ENCODE results near the gene MRPS23. TPM values are rescaled to one million over a fixed set of nuclear protein-coding genes. Genes with fewer than 3 reads are reported as not detected.

Gene MRPS23
- polyA plus RNA-seq, 4 donors: 15.4 to 49.8 (median 25.8) TPM

- no peak for FAIRE-seq
Observed at GRCh38 chr17:57871155-57871554, 21.3 kb upstream of the MRPS23 start.

GRCh38 chr17:57870283-57870635 lies 20.4 kb upstream of the MRPS23 start:
- Histone ChIP-seq H3K4me1 (ENCODE audit: control insufficient read depth in 3 of 3, insufficient read depth in 2 of 3, low read depth in 1 of 3, low read length in 2 of 3) (peaks cover 0 to 47% (median 21%) of the 10 kb centered on the region in 3 donors), H3K36me3 (ENCODE audit: control insufficient read depth in 3 of 3, insufficient read depth in 2 of 3, low read depth in 1 of 3, low read length in 3 of 3) (peaks cover 0 to 79% (median 0%) of the 10 kb centered on the region in 3 donors), H3K27me3 (ENCODE audit: control insufficient read depth in 3 of 3, insufficient read depth in 3 of 3, low read length in 3 of 3) (no peaks in the 10 kb centered on the region), H3K9me3 (ENCODE audit: control insufficient read depth in 2 of 2, insufficient read depth in 1 of 2, low read depth in 1 of 2, low read length in 1 of 2) (no peaks in the 10 kb centered on the region), H3K4me3 (ENCODE audit: low read depth in 1 of 3, low read length in 3 of 3) (no peak overlapping the region), H3K27ac (ENCODE audit: low read depth in 1 of 3, low read length in 2 of 3) (no peak overlapping the region)
- DNase-seq: no peak
- no peak for FAIRE-seq

More at GRCh38 chr17:57871155-57871554, 21.3 kb upstream of the MRPS23 start:
- H3K4me3 ChIP-seq (ENCODE audit: low read depth in 1 of 3, low read length in 3 of 3): no peak overlapping the region
- H3K27ac ChIP-seq (ENCODE audit: low read depth in 1 of 3, low read length in 2 of 3): no peak overlapping the region
- peaks cover 0 to 56% (median 21%) of the 10 kb centered on the region in 3 donors for H3K4me1 ChIP-seq (ENCODE audit: control insufficient read depth in 3 of 3, insufficient read depth in 2 of 3, low read depth in 1 of 3, low read length in 2 of 3)
- 87 to 95% (median 95%) methylated on average over 7 of the region's 7 CpGs for WGBS, 3 donors
- H3K27me3 ChIP-seq (ENCODE audit: control insufficient read depth in 3 of 3, insufficient read depth in 3 of 3, low read length in 3 of 3): no peaks in the 10 kb centered on the region
- no peak for DNase-seq
- no peaks in the 10 kb centered on the region for H3K9me3 ChIP-seq (ENCODE audit: control insufficient read depth in 2 of 2, insufficient read depth in 1 of 2, low read depth in 1 of 2, low read length in 1 of 2)
- peaks cover 0 to 79% (median 0%) of the 10 kb centered on the region in 3 donors for H3K36me3 ChIP-seq (ENCODE audit: control insufficient read depth in 3 of 3, insufficient read depth in 2 of 3, low read depth in 1 of 3, low read length in 3 of 3)

- DNase-seq: no peak
- Histone ChIP-seq H3K4me1 (ENCODE audit: control insufficient read depth in 3 of 3, insufficient read depth in 2 of 3, low read depth in 1 of 3, low read length in 2 of 3) (peaks cover 0 to 42% (median 21%) of the 10 kb centered on the region in 3 donors), H3K27ac (ENCODE audit: low read depth in 1 of 3, low read length in 2 of 3) (peak overlapping the region in 1 of 3 donors; percentile 68), H3K9me3 (ENCODE audit: control insufficient read depth in 2 of 2, insufficient read depth in 1 of 2, low read depth in 1 of 2, low read length in 1 of 2) (no peaks in the 10 kb centered on the region), H3K36me3 (ENCODE audit: control insufficient read depth in 3 of 3, insufficient read depth in 2 of 3, low read depth in 1 of 3, low read length in 3 of 3) (peaks cover 0 to 83% (median 0%) of the 10 kb centered on the region in 3 donors), H3K27me3 (ENCODE audit: control insufficient read depth in 3 of 3, insufficient read depth in 3 of 3, low read length in 3 of 3) (no peaks in the 10 kb centered on the region), H3K4me3 (ENCODE audit: low read depth in 1 of 3, low read length in 3 of 3) (no peak overlapping the region)
- 73 to 85% (median 80%) methylated on average over 9 of the region's 9 CpGs for WGBS, 3 donors
- no peak for FAIRE-seq
Observed at GRCh38 chr17:57869617-57870282, 19.9 kb upstream of the MRPS23 start.

- Histone ChIP-seq H3K4me1 (ENCODE audit: control insufficient read depth in 3 of 3, insufficient read depth in 2 of 3, low read depth in 1 of 3, low read length in 2 of 3) (peaks cover 0 to 37% (median 15%) of the 10 kb centered on the region in 3 donors), H3K27ac (ENCODE audit: low read depth in 1 of 3, low read length in 2 of 3) (peak overlapping the region in 2 of 3 donors; percentile 58 to 68), H3K4me3 (ENCODE audit: low read depth in 1 of 3, low read length in 3 of 3) (no peak overlapping the region), H3K9me3 (ENCODE audit: control insufficient read depth in 2 of 2, insufficient read depth in 1 of 2, low read depth in 1 of 2, low read length in 1 of 2) (no peaks in the 10 kb centered on the region), H3K27me3 (ENCODE audit: control insufficient read depth in 3 of 3, insufficient read depth in 3 of 3, low read length in 3 of 3) (no peaks in the 10 kb centered on the region), H3K36me3 (ENCODE audit: control insufficient read depth in 3 of 3, insufficient read depth in 2 of 3, low read depth in 1 of 3, low read length in 3 of 3) (peaks cover 0 to 87% (median 0%) of the 10 kb centered on the region in 3 donors)
- 46 to 69% (median 59%) methylated on average over 13 of the region's 13 CpGs for WGBS, 3 donors
- peak; percentile 52 to 68 for DNase-seq
- no peak for FAIRE-seq
Observed at GRCh38 chr17:57868910-57869616, 19.2 kb upstream of the MRPS23 start.

- DNase-seq: peak; percentile 55 to 56
- WGBS, 3 donors: 32 to 44% (median 35%) methylated on average over 21 to 23 of the region's 23 CpGs
- peaks cover 0 to 80% (median 0%) of the 10 kb centered on the region in 3 donors for H3K36me3 ChIP-seq (ENCODE audit: control insufficient read depth in 3 of 3, insufficient read depth in 2 of 3, low read depth in 1 of 3, low read length in 3 of 3)
- no peaks in the 10 kb centered on the region for H3K27me3 ChIP-seq (ENCODE audit: control insufficient read depth in 3 of 3, insufficient read depth in 3 of 3, low read length in 3 of 3)
- peaks cover 0 to 30% (median 13%) of the 10 kb centered on the region in 3 donors for H3K4me1 ChIP-seq (ENCODE audit: control insufficient read depth in 3 of 3, insufficient read depth in 2 of 3, low read depth in 1 of 3, low read length in 2 of 3)
- H3K27ac ChIP-seq (ENCODE audit: low read depth in 1 of 3, low read length in 2 of 3): peak overlapping the region in 2 of 3 donors; percentile 58 to 68
- no peak overlapping the region for H3K4me3 ChIP-seq (ENCODE audit: low read depth in 1 of 3, low read length in 3 of 3)
- no peaks in the 10 kb centered on the region for H3K9me3 ChIP-seq (ENCODE audit: control insufficient read depth in 2 of 2, insufficient read depth in 1 of 2, low read depth in 1 of 2, low read length in 1 of 2)
- FAIRE-seq: no peak
Observed at GRCh38 chr17:57868007-57868909, 18.4 kb upstream of the MRPS23 start.

GRCh38 chr17:57867126-57867525 lies 17.3 kb upstream of the MRPS23 start:
- peaks cover 0 to 34% (median 17%) of the 10 kb centered on the region in 3 donors for H3K4me1 ChIP-seq (ENCODE audit: control insufficient read depth in 3 of 3, insufficient read depth in 2 of 3, low read depth in 1 of 3, low read length in 2 of 3)
- WGBS, 3 donors: 96% methylated on average over 10 of the region's 10 CpGs
- FAIRE-seq (no peak), DNase-seq (no peak)
- no peaks in the 10 kb centered on the region for H3K27me3 ChIP-seq (ENCODE audit: control insufficient read depth in 3 of 3, insufficient read depth in 3 of 3, low read length in 3 of 3)
- H3K27ac ChIP-seq (ENCODE audit: low read depth in 1 of 3, low read length in 2 of 3): peak overlapping the region in 1 of 3 donors; percentile 58
- peaks cover 0 to 71% (median 0%) of the 10 kb centered on the region in 3 donors for H3K36me3 ChIP-seq (ENCODE audit: control insufficient read depth in 3 of 3, insufficient read depth in 2 of 3, low read depth in 1 of 3, low read length in 3 of 3)
- no peak overlapping the region for H3K4me3 ChIP-seq (ENCODE audit: low read depth in 1 of 3, low read length in 3 of 3)
- no peaks in the 10 kb centered on the region for H3K9me3 ChIP-seq (ENCODE audit: control insufficient read depth in 2 of 2, insufficient read depth in 1 of 2, low read depth in 1 of 2, low read length in 1 of 2)

- DNase-seq (no peak), FAIRE-seq (no peak)
- Histone ChIP-seq H3K27ac (ENCODE audit: low read depth in 1 of 3, low read length in 2 of 3) (no peak overlapping the region), H3K36me3 (ENCODE audit: control insufficient read depth in 3 of 3, insufficient read depth in 2 of 3, low read depth in 1 of 3, low read length in 3 of 3) (peaks cover 0 to 67% (median 0%) of the 10 kb centered on the region in 3 donors), H3K4me1 (ENCODE audit: control insufficient read depth in 3 of 3, insufficient read depth in 2 of 3, low read depth in 1 of 3, low read length in 2 of 3) (peaks cover 0 to 36% (median 19%) of the 10 kb centered on the region in 3 donors), H3K4me3 (ENCODE audit: low read depth in 1 of 3, low read length in 3 of 3) (no peak overlapping the region), H3K27me3 (ENCODE audit: control insufficient read depth in 3 of 3, insufficient read depth in 3 of 3, low read length in 3 of 3) (no peaks in the 10 kb centered on the region), H3K9me3 (ENCODE audit: control insufficient read depth in 2 of 2, insufficient read depth in 1 of 2, low read depth in 1 of 2, low read length in 1 of 2) (no peaks in the 10 kb centered on the region)
- WGBS, 3 donors: 83 to 92% (median 92%) methylated on average over 5 of the region's 5 CpGs
Observed at GRCh38 chr17:57866723-57867122, 16.9 kb upstream of the MRPS23 start.

- Histone ChIP-seq H3K36me3 (ENCODE audit: control insufficient read depth in 3 of 3, insufficient read depth in 2 of 3, low read depth in 1 of 3, low read length in 3 of 3) (peaks cover 0 to 65% (median 0%) of the 10 kb centered on the region in 3 donors), H3K27ac (ENCODE audit: low read depth in 1 of 3, low read length in 2 of 3) (no peak overlapping the region), H3K4me1 (ENCODE audit: control insufficient read depth in 3 of 3, insufficient read depth in 2 of 3, low read depth in 1 of 3, low read length in 2 of 3) (peaks cover 0 to 39% (median 19%) of the 10 kb centered on the region in 3 donors), H3K9me3 (ENCODE audit: control insufficient read depth in 2 of 2, insufficient read depth in 1 of 2, low read depth in 1 of 2, low read length in 1 of 2) (no peaks in the 10 kb centered on the region), H3K27me3 (ENCODE audit: control insufficient read depth in 3 of 3, insufficient read depth in 3 of 3, low read length in 3 of 3) (no peaks in the 10 kb centered on the region), H3K4me3 (ENCODE audit: low read depth in 1 of 3, low read length in 3 of 3) (no peak overlapping the region)
- FAIRE-seq (no peak), DNase-seq (no peak)
- 89 to 98% (median 91%) methylated on average over 9 to 10 of the region's 10 CpGs for WGBS, 3 donors
Observed at GRCh38 chr17:57866319-57866718, 16.5 kb upstream of the MRPS23 start.
